OCI-LY3 (cell line): Measurements from ENCODE around the gene ADGRD1.

ENCODE experiments used
- H2AFZ ChIP-seq: fragments of 200-600, 300-600 bp; shearing (Covaris generic); 2 replicates; pipeline ENCODE4 v1.6.0; 2014; ENCODE audit warnings: antibody characterized with exemption, low read depth, low read length
- H3K27ac ChIP-seq: fragments of 200-600, 300-600 bp; sonication (generic); 2 replicates; pipeline ENCODE4 v1.5.1; 2014; ENCODE audit warnings: mild to moderate bottlenecking, low read length, moderate library complexity, mixed read lengths
- H3K27me3 ChIP-seq: fragments of 200-600, 300-600 bp; sonication (generic); 2 replicates; pipeline ENCODE4 v1.6.1; 2014; ENCODE audit warnings: low read depth, low read length, mixed read lengths
- H3K36me3 ChIP-seq: fragments of 200-600, 300-600 bp; sonication (generic); replicated peaks from 2 replicates; pipeline ENCODE3; 2014; ENCODE audit warnings: low read depth, low read length, mixed read lengths
- H3K4me1 ChIP-seq: fragments of 300-600, 200-600 bp; sonication (generic); 2 replicates; pipeline ENCODE4 v1.6.1; 2014; ENCODE audit warnings: low read length, mixed read lengths
- H3K4me2 ChIP-seq: fragments of 200-600, 300-600 bp; sonication (generic); 2 replicates; pipeline ENCODE4 v1.6.1; 2014; ENCODE audit warnings: low read length, mixed read lengths
- H3K4me3 ChIP-seq: fragments of 300-600, 200-600 bp; sonication (generic); 2 replicates; pipeline ENCODE4 v1.5.1; 2014; ENCODE audit warnings: antibody characterized with exemption, mild to moderate bottlenecking, low read length, moderate library complexity
- H3K79me2 ChIP-seq: fragments of 300-600, 200-600 bp; shearing (Covaris generic); 2 replicates; pipeline ENCODE4 v1.6.1; 2014; ENCODE audit warnings: mild to moderate bottlenecking, low read length, mixed read lengths
- H3K9ac ChIP-seq: fragments of 300-600, 200-600 bp; shearing (Covaris generic); 2 replicates; pipeline ENCODE4 v1.6.0; 2014; ENCODE audit warnings: mild to moderate bottlenecking, low read length, moderate library complexity
- H3K9me3 ChIP-seq: fragments of 200-600, 300-600 bp; shearing (Covaris generic); 2 replicates; pipeline ENCODE4 v1.6.1; 2014; ENCODE audit warnings: low read length, mixed read lengths; ENCODE audit not compliant: insufficient read depth
- H4K20me1 ChIP-seq: fragments of 200-600, 300-600 bp; sonication (generic); 2 replicates; pipeline ENCODE4 v1.6.1; 2016; ENCODE audit warnings: low read length, mixed read lengths; ENCODE audit not compliant: insufficient read depth
- EZH2phosphoT487 ChIP-seq: fragments of 200-600 bp; shearing (Covaris generic); IDR thresholded peaks from 2 replicates; pipeline ENCODE4 v1.6.1; 2018; ENCODE audit warnings: antibody characterized with exemption, mixed run types, low read depth
- TF ChIP-seq, protein P1 (sequence below): fragments of 200-600, 300-600 bp; sonication (generic); IDR thresholded peaks from 2 replicates; pipeline ENCODE4 v1.5.1; 2014; ENCODE audit warnings: antibody characterized with exemption, low read length, low read depth

ADGRD1 gene

DNA sequence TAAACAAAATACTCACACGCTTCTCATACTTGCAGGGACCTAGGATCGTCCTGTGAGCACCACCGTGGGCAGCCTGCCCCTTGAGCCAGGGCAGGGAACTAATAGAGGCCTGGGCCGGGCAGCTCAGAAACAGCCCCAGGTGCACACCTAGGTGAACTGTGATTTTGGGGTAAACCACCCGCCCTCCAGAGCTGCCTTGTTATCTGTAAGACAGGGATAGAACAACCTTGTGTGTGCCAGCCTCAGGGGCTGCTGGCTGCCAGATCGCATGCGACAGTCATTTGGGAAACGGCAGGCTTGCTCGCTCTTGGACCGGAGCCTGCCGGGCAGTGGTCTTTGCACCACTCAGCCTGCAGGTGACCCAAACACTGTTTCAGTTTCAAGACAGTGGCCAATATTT, 86.8 kb downstream of the ADGRD1 start:
- no peak overlapping the region for H2AFZ ChIP-seq
- no peak overlapping the region for H3K4me2 ChIP-seq
- no peaks in the 10 kb centered on the region for H3K27me3 ChIP-seq
- H3K79me2 ChIP-seq = no peaks in the 10 kb centered on the region
- TF ChIP-seq, protein P1, sequence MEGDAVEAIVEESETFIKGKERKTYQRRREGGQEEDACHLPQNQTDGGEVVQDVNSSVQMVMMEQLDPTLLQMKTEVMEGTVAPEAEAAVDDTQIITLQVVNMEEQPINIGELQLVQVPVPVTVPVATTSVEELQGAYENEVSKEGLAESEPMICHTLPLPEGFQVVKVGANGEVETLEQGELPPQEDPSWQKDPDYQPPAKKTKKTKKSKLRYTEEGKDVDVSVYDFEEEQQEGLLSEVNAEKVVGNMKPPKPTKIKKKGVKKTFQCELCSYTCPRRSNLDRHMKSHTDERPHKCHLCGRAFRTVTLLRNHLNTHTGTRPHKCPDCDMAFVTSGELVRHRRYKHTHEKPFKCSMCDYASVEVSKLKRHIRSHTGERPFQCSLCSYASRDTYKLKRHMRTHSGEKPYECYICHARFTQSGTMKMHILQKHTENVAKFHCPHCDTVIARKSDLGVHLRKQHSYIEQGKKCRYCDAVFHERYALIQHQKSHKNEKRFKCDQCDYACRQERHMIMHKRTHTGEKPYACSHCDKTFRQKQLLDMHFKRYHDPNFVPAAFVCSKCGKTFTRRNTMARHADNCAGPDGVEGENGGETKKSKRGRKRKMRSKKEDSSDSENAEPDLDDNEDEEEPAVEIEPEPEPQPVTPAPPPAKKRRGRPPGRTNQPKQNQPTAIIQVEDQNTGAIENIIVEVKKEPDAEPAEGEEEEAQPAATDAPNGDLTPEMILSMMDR = no peak
- TF ChIP-seq EZH2phosphoT487 = no peak
- no peak overlapping the region for H3K9ac ChIP-seq
- no peak overlapping the region for H3K4me3 ChIP-seq
- no peaks in the 10 kb centered on the region for H3K36me3 ChIP-seq
- H3K9me3 ChIP-seq = no peaks in the 10 kb centered on the region
- H3K4me1 ChIP-seq = no peaks in the 10 kb centered on the region
- no peak overlapping the region for H3K27ac ChIP-seq
- H4K20me1 ChIP-seq = no peaks in the 10 kb centered on the region

DNA sequence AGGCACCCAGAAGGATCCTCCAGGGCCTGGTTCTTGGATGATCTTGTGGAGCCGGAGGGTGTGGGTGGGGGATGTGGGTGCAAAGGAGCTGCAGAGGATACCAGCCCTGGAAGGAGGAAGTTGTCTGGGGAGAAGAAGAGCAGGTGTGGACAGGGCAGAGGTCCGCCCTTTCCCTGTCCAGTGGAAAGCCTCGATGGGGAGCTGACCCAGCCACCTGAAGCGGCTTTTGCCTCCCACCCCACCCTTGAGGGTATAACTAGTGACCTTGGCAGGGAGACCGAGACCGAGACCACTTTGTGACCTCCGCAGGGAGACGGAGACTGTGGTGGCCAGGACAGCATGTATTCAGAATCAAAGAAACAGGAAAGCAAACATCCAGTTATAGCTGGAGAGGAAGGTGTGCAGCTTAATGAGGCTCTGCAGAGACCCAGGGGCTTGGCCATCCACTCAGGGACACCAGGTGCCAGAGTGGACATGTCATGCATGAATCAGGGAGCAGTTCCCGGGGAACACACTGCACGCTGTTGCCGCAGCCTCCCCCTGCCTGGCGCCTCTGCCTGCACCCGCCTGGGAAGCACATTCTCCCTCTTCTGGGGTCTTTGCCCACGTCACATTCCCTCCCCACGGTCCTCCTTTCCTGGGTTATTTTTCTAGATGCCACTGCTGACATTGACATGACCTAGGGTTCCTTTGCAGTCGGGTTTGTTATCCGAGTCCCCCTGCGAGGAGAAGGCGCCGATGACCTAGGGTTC, 87.7 kb downstream of the ADGRD1 start:
- no peak for TF ChIP-seq EZH2phosphoT487
- TF ChIP-seq, protein P1 = no peak
- Histone ChIP-seq H3K9ac (no peak overlapping the region), H3K4me2 (no peak overlapping the region), H3K4me1 (no peaks in the 10 kb centered on the region), H3K27ac (no peak overlapping the region), H3K27me3 (no peaks in the 10 kb centered on the region), H4K20me1 (no peaks in the 10 kb centered on the region), H3K79me2 (no peaks in the 10 kb centered on the region), H3K9me3 (no peaks in the 10 kb centered on the region), H3K4me3 (no peak overlapping the region), H3K36me3 (no peaks in the 10 kb centered on the region), H2AFZ (no peak overlapping the region)

DNA sequence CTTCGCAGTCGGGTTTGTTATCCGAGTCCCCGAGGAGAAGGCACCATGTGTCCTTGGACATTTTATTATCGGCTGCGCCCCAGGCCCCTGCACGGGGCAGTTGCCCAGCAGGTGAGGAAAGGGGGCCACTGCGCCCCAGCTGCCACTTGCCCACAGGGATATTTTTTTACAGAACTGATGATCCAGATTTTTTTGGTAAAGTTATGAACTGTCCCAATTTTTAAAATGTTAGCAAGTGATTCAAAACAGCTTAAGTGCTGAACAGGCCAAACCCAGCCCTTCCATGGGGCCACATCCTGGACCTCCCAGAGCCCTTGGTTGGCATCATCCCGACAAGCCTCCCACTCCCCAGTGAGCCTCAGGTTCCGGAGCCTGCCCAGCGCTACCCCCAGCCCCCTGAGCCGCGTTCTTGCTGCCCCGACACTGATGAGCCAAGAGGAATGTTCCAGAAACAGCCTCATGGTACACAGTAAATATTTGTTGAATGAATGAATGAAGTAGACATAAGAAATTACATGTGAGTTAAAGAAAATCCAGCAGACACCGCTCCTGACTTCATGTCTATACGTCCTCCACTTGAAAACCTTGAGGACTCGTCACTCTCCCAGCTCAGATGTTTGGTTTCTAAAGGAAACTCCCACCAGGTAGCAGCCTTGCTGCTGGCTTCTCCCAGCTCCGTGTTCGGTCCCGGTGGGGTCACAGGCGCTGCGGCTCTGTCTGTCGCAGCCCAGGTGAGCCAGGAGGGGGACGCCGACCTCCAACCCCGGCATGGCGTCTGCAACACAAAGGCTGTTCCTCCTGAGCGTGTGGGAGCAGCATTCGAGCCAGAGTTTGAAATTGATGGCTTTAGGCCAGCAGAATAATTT, 88.5 kb downstream of the ADGRD1 start:
- Histone ChIP-seq H3K4me1 (no peaks in the 10 kb centered on the region), H3K79me2 (no peaks in the 10 kb centered on the region), H3K4me2 (no peak overlapping the region), H3K9me3 (no peaks in the 10 kb centered on the region), H3K27me3 (no peaks in the 10 kb centered on the region), H3K36me3 (no peaks in the 10 kb centered on the region), H3K9ac (no peak overlapping the region), H3K4me3 (no peak overlapping the region), H2AFZ (no peak overlapping the region), H3K27ac (no peak overlapping the region), H4K20me1 (no peaks in the 10 kb centered on the region)
- no peak for TF ChIP-seq EZH2phosphoT487
- TF ChIP-seq, protein P1 = no peak

DNA sequence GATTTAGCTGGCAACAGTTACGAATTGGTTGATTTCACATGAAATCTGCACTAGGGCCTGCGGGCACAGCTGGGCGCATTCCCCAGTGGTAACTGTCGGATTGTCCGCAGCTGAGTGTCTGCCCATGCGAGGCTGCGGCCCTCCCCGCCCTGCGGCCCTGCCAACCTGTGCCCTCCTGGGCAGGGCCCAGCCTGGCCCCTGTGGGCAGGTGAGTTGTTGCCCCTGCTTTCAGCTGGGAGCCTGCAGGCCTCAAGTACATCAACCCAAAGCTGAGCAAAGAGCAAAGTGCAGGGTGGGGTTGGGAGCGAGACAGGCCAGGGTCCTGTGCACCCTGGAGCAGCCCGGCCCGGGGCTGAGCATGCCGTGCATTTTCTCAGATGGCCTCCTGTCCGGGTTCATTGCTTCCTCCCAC, 89.1 kb downstream of the ADGRD1 start:
- no peak overlapping the region for H3K27ac ChIP-seq
- no peaks in the 10 kb centered on the region for H3K9me3 ChIP-seq
- H3K4me1 ChIP-seq = no peaks in the 10 kb centered on the region
- H3K36me3 ChIP-seq = no peaks in the 10 kb centered on the region
- no peaks in the 10 kb centered on the region for H3K79me2 ChIP-seq
- H2AFZ ChIP-seq = no peak overlapping the region
- no peak overlapping the region for H3K4me3 ChIP-seq
- no peak for TF ChIP-seq EZH2phosphoT487
- TF ChIP-seq, protein P1 = no peak
- no peak overlapping the region for H3K4me2 ChIP-seq
- H3K27me3 ChIP-seq = no peaks in the 10 kb centered on the region
- H3K9ac ChIP-seq = no peak overlapping the region
- H4K20me1 ChIP-seq = no peaks in the 10 kb centered on the region
